ENCODE measurements around the gene NME7.
A peak's percentile ranks its signal among the peaks of the same experiment; 100 is the strongest.
"Not testable (repeated sequence)": the region's sequence is repeated elsewhere in the genome, so short reads cannot be mapped to it uniquely, and the experiment has no call there.

Gene NME7

GRCh38 chr1:169234780-169235179 lies 132.8 kb downstream of the NME7 start:
- ATAC-seq (no peak), DNase-seq (no peak)

GRCh38 chr1:169217636-169218035 lies 150.0 kb downstream of the NME7 start:
- DNase-seq (no peak), ATAC-seq (no peak)

GRCh38 chr1:169214598-169214997 lies 153.0 kb downstream of the NME7 start:
- ATAC-seq, result no peak
- DNase-seq, result no peak

- no peak for ATAC-seq
These were observed 155.5 kb downstream of the NME7 start for GRCh38 chr1:169212088-169212487.

GRCh38 chr1:169207797-169208520 lies 159.6 kb downstream of the NME7 start:
- DNase-seq (no peak), ATAC-seq (no peak)

More at GRCh38 chr1:169212088-169212487, 155.5 kb downstream of the NME7 start:
- no peak for DNase-seq

GRCh38 chr1:169204157-169204556 lies 163.4 kb downstream of the NME7 start:
- DNase-seq (no peak), ATAC-seq (no peak)

GRCh38 chr1:169202791-169203665 lies 164.6 kb downstream of the NME7 start:
- no peak for ATAC-seq
- no peak for DNase-seq

GRCh38 chr1:169201084-169201619 lies 166.4 kb downstream of the NME7 start:
- DNase-seq (no peak), ATAC-seq (no peak)

GRCh38 chr1:169200319-169200718 lies 167.3 kb downstream of the NME7 start:
- no peak for DNase-seq
- no peak for ATAC-seq

GRCh38 chr1:169196581-169196980 lies 171.0 kb downstream of the NME7 start:
- ATAC-seq (no peak), DNase-seq (no peak)

GRCh38 chr1:169196161-169196560 lies 171.4 kb downstream of the NME7 start:
- DNase-seq (no peak), ATAC-seq (no peak)

- no peak for ATAC-seq
- DNase-seq, result no peak
These were observed 174.3 kb downstream of the NME7 start for GRCh38 chr1:169193191-169193850.

- ATAC-seq, result no peak
- DNase-seq, result no peak
These were observed 181.5 kb downstream of the NME7 start for GRCh38 chr1:169186106-169186505.

GRCh38 chr1:169184812-169185211 lies 182.8 kb downstream of the NME7 start:
- no peak for DNase-seq
- ATAC-seq, result no peak

- DNase-seq (no peak), ATAC-seq (no peak)
These were observed 187.4 kb downstream of the NME7 start for GRCh38 chr1:169180174-169180573.

- ATAC-seq, DNase-seq: not testable (repeated sequence)
These were observed 188.2 kb downstream of the NME7 start for GRCh38 chr1:169179431-169179830.

- DNase-seq (no peak), ATAC-seq (no peak)
These were observed 192.1 kb downstream of the NME7 start for GRCh38 chr1:169175461-169175860.

- ATAC-seq, result peak; percentile 84
- DNase-seq, result no peak
These were observed 204.5 kb downstream of the NME7 start for GRCh38 chr1:169163059-169163458.

- no peak for ATAC-seq
These were observed 206.0 kb downstream of the NME7 start for GRCh38 chr1:169161496-169162194.

GRCh38 chr1:169160845-169161495 lies 206.6 kb downstream of the NME7 start:
- ATAC-seq, result no peak
- no peak for DNase-seq

More at GRCh38 chr1:169161496-169162194, 206.0 kb downstream of the NME7 start:
- no peak for DNase-seq

- DNase-seq (no peak), ATAC-seq (no peak)
These were observed 211.0 kb downstream of the NME7 start for GRCh38 chr1:169156580-169156979.

Measured in stimulated activated naive CD8-positive, alpha-beta T cell treated with anti-CD3 and anti-CD28 coated beads, Interleukin-15, Interleukin-2, amounts not matched to agents 100 U/mL and 50 U/mL, for 24 hours (primary cell).